ENCODE data around the gene SSR1. TPM values are rescaled to one million over a fixed set of nuclear protein-coding genes. Genes with fewer than 3 reads are reported as not detected.

The SSR1 gene
- total and polyA plus RNA-seq, 2 of the 13 experiments (the other 11 are each of a cell fraction or from before 2014, with no cell fraction given), result 203 to 243 TPM

DNA sequence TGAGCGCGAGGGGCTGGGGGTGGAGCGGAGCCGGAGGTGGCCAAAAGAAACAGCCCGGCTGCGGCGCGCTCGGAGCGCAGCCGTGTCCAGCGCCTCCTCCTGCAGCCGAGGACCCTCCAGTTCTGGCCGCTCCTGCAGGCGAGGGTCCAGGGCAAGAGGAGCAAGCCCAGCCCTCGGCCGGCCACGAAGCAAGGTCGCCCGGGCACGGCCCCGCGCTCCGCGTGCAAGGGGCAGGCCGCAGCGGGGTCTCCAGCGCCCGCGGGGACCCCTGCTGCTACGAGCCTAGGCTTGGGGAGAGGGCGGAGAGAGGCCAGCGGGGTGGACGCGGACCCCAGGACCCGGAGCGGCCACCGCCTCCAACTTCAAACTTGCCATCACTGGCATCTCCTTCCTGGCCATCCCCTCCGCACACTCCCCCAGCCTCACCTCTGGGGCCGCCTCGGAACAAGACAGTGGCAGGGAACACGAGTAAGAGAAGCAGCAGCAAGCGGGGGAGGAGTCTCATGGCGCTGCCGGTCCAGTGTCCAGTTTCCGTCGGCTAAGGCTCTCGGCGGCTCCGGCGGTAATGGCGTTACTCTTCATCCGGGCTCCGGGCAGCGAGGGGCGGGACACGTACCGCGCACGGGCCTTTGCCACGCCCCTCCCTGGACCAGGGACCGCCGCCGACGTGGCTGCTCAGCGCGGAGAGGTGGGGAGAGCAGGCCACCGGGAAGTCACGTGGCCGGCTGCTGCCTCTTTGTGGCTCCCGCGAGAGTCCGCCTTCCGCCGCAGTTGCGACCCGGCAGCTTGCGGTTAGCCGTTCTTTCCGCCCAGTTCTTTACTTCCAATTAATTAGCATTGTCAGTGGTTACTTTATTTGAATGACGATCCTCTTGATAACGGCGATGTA lies at the start of gene SSR1 (continued):
- TF ChIP-seq, protein P1, sequence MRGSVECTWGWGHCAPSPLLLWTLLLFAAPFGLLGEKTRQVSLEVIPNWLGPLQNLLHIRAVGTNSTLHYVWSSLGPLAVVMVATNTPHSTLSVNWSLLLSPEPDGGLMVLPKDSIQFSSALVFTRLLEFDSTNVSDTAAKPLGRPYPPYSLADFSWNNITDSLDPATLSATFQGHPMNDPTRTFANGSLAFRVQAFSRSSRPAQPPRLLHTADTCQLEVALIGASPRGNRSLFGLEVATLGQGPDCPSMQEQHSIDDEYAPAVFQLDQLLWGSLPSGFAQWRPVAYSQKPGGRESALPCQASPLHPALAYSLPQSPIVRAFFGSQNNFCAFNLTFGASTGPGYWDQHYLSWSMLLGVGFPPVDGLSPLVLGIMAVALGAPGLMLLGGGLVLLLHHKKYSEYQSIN (CRISPR knock-in tag; IDR thresholded peaks at IDR 0.05; ENCODE audit: borderline replicate concordance), result no peak
- TF ChIP-seq ZBTB2 (CRISPR knock-in tag; IDR thresholded peaks at IDR 0.05; ENCODE audit: low read depth), result peak; percentile 89; the same call in 1 of the 2 replicates
- TF ChIP-seq DNMT1 (CRISPR knock-in tag; IDR thresholded peaks at IDR 0.05), result 0 out of 2 replicates have a peak, but pooled peaks have one; percentile 31
- TF ChIP-seq FIP1L1 (IDR thresholded peaks at IDR 0.05; ENCODE audit: borderline replicate concordance, insufficient read depth, low read depth, low read length), result no peak
- no peak for TF ChIP-seq NFE2 (CRISPR knock-in tag; IDR thresholded peaks at IDR 0.05)
- peak; percentile 34; the same call in 1 of the 2 replicates for TF ChIP-seq SP140L (CRISPR knock-in tag; IDR thresholded peaks at IDR 0.05; ENCODE audit: borderline replicate concordance)
- TF ChIP-seq MEIS2 (CRISPR knock-in tag; IDR thresholded peaks at IDR 0.05), result no peak; the same call in 1 of the 2 replicates
- TF ChIP-seq, protein P2, sequence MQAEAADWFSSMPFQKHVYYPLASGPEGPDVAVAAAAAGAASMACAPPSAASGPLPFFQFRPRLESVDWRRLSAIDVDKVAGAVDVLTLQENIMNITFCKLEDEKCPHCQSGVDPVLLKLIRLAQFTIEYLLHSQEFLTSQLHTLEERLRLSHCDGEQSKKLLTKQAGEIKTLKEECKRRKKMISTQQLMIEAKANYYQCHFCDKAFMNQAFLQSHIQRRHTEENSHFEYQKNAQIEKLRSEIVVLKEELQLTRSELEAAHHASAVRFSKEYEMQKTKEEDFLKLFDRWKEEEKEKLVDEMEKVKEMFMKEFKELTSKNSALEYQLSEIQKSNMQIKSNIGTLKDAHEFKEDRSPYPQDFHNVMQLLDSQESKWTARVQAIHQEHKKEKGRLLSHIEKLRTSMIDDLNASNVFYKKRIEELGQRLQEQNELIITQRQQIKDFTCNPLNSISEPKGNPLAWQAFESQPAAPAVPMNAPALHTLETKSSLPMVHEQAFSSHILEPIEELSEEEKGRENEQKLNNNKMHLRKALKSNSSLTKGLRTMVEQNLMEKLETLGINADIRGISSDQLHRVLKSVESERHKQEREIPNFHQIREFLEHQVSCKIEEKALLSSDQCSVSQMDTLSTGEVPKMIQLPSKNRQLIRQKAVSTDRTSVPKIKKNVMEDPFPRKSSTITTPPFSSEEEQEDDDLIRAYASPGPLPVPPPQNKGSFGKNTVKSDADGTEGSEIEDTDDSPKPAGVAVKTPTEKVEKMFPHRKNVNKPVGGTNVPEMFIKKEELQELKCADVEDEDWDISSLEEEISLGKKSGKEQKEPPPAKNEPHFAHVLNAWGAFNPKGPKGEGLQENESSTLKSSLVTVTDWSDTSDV (CRISPR knock-in tag; IDR thresholded peaks at IDR 0.05), result no peak; the same call in 1 of the 2 replicates
- TF ChIP-seq RBM39 (IDR thresholded peaks at IDR 0.05; ENCODE audit: low read depth, low read length, poor library complexity, severe bottlenecking), result peak; percentile 92
- TF ChIP-seq YEATS4 (CRISPR knock-in tag; IDR thresholded peaks at IDR 0.05; ENCODE audit: borderline replicate concordance), result peak; percentile 99
- TF ChIP-seq ZNF7 (CRISPR knock-in tag; IDR thresholded peaks at IDR 0.05), result no peak
- no peak for TF ChIP-seq CEBPZ (IDR thresholded peaks at IDR 0.05; ENCODE audit: low read length)
- peak; percentile 96 for TF ChIP-seq RBFOX2 (IDR thresholded peaks at IDR 0.05; ENCODE audit: low read depth, low read length)
- no peak for TF ChIP-seq SNAI1 (CRISPR knock-in tag; IDR thresholded peaks at IDR 0.05; ENCODE audit: borderline replicate concordance)
- TF ChIP-seq, protein P3, sequence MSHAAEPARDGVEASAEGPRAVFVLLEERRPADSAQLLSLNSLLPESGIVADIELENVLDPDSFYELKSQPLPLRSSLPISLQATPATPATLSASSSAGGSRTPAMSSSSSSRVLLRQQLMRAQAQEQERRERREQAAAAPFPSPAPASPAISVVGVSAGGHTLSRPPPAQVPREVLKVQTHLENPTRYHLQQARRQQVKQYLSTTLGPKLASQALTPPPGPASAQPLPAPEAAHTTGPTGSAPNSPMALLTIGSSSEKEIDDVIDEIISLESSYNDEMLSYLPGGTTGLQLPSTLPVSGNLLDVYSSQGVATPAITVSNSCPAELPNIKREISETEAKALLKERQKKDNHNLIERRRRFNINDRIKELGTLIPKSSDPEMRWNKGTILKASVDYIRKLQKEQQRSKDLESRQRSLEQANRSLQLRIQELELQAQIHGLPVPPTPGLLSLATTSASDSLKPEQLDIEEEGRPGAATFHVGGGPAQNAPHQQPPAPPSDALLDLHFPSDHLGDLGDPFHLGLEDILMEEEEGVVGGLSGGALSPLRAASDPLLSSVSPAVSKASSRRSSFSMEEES (CRISPR knock-in tag; IDR thresholded peaks at IDR 0.05), result peak; percentile 97
- TF ChIP-seq NR2F1 (CRISPR knock-in tag; IDR thresholded peaks at IDR 0.05), result no peak; a peak in 1 of 4 replicates
- peak; percentile 92 for TF ChIP-seq NKX3-1 (CRISPR knock-in tag; IDR thresholded peaks at IDR 0.05)
